ENCODE data around the gene LRP10.

LRP10 gene

GRCh38 chr14:22923746-22924145 lies 52.2 kb downstream of the LRP10 start:
- no peak overlapping the region for H3K4me3 ChIP-seq (replicated peaks in 1 of 2; ENCODE audit: low read depth in 2 of 2, low read length in 2 of 2)
- TF ChIP-seq CTCF (IDR thresholded peaks at IDR 0.05; ENCODE audit: low read depth, low read length), result no peak

GRCh38 chr14:22925513-22925912 lies 54.0 kb downstream of the LRP10 start:
- no peak for DNase-seq (ENCODE audit: low read depth in 2 of 2)
- TF ChIP-seq CTCF (IDR thresholded peaks at IDR 0.05; ENCODE audit: low read depth, low read length), result no peak
- no peak overlapping the region for H3K4me3 ChIP-seq (replicated peaks in 1 of 2; ENCODE audit: low read depth in 2 of 2, low read length in 2 of 2)

More at GRCh38 chr14:22923746-22924145, 52.2 kb downstream of the LRP10 start:
- no peak for DNase-seq (ENCODE audit: low read depth in 2 of 2)

GRCh38 chr14:22926316-22926715 lies 54.8 kb downstream of the LRP10 start:
- peak in 1 of 2 donors; percentile 52 for DNase-seq (ENCODE audit: low read depth in 2 of 2)
- H3K4me3 ChIP-seq (replicated peaks in 1 of 2; ENCODE audit: low read depth in 2 of 2, low read length in 2 of 2), result no peak overlapping the region
- TF ChIP-seq CTCF (IDR thresholded peaks at IDR 0.05; ENCODE audit: low read depth, low read length), result no peak

- peak overlapping the region; percentile 79 to 99 for H3K4me3 ChIP-seq (replicated peaks in 1 of 2; ENCODE audit: low read depth in 2 of 2, low read length in 2 of 2)
- peak in 1 of 2 donors; percentile 9 for DNase-seq (ENCODE audit: low read depth in 2 of 2)
- TF ChIP-seq CTCF (IDR thresholded peaks at IDR 0.05; ENCODE audit: low read depth, low read length), result no peak
These were observed 56.9 kb downstream of the LRP10 start for GRCh38 chr14:22928237-22929103.

GRCh38 chr14:22929104-22929960 lies 57.8 kb downstream of the LRP10 start, which contains the start of gene PRMT5:
Gene PRMT5 (minus strand): TSS chr14:22929376. CDS start chr14:22929361, 15 bp downstream.
- TF ChIP-seq CTCF (IDR thresholded peaks at IDR 0.05; ENCODE audit: low read depth, low read length), result no peak
- DNase-seq (ENCODE audit: low read depth in 2 of 2), result peak; percentile 100
- peak within 1 kb of the TSS; percentile 79 to 99 for H3K4me3 ChIP-seq (replicated peaks in 1 of 2; ENCODE audit: low read depth in 2 of 2, low read length in 2 of 2)

- DNase-seq (ENCODE audit: low read depth in 2 of 2), result no peak
- H3K4me3 ChIP-seq (replicated peaks in 1 of 2; ENCODE audit: low read depth in 2 of 2, low read length in 2 of 2), result peak overlapping the region; percentile 42 to 55
- no peak for TF ChIP-seq CTCF (IDR thresholded peaks at IDR 0.05; ENCODE audit: low read depth, low read length)
These were observed 58.4 kb downstream of the LRP10 start for GRCh38 chr14:22929961-22930364.

All from cardiac fibroblast (primary cell).